Measurements from ENCODE around the gene ACTR10. TPM values are rescaled to one million over a fixed set of nuclear protein-coding genes. Genes with fewer than 3 reads are reported as not detected.

Gene ACTR10
- total and polyA plus RNA-seq, 9 of the 15 experiments (the other 6 are each of a cell fraction or from before 2014, with no cell fraction given) = 22.0 to 66.1 (median 34.1) TPM

DNA sequence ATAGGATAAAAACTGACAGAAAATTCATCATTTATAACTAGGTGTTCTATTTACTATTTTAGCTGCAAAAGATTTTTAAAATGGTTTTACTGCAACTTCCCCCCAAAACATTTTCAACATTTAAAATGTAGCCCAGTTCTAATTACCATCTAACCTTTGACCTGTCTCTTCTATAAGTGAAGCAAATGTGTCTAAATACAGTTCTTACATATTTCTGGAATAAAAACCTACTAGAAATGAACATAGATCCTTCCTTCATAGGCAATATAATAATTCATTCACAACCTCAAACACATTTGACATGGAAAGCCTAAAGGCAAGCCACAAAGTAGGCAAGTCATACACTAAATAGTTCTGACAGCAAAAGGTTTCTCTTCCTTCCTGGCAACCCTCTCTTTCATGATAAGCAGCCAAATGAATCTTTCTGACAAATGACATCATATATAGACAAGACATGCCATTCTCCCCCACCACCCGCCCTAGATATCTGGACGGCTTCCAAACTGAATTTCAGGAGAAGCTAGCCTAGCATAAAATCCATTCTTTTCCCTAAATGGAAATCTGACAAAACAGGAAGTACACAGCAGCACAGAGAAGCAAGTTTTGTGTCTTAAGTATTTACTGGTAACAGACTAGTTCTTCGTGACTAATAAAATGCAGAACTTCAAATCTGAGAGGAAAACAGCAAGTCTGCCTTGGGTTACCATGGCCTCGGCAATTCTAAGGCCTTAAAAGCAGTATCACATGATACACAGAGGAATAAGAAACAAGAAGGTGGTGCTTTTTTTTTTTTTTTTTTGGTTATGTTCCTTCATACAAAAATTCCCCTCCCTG, 81.2 kb downstream of the ACTR10 start (continued):
- TF ChIP-seq MTA1 (IDR thresholded peaks at IDR 0.05; ENCODE audit: borderline replicate concordance) = peak; percentile 25; the same call in 1 of the 2 replicates
- TF ChIP-seq HNRNPLL (IDR thresholded peaks at IDR 0.05; ENCODE audit: low read depth, low read length, poor library complexity, severe bottlenecking) = no peak
- no peak for TF ChIP-seq NR2C2 (CRISPR knock-in tag; IDR thresholded peaks at IDR 0.05)
- peak; percentile 75 for TF ChIP-seq NR2C2 (tag; IDR thresholded peaks at IDR 0.05)
- no peak for TF ChIP-seq POLR3G (IDR thresholded peaks at IDR 0.05; ENCODE audit: extremely low read depth, insufficient read length, insufficient replicate concordance)
- TF ChIP-seq HDAC1 (IDR thresholded peaks at IDR 0.05) = 0 out of 4 replicates have a peak, but pooled peaks of 1 of the 2 experiments have one; percentile 33
- TF ChIP-seq FOXK2 (conservative IDR thresholded peaks at IDR 0.05 in 1 of 2, IDR thresholded peaks at IDR 0.05 in 1 of 2; ENCODE audit: low read depth in 2 of 2) = peak in 1 of 2 experiments; percentile 18; a peak in 1 of 4 replicates
- TF ChIP-seq NEUROD1 (IDR thresholded peaks at IDR 0.05; ENCODE audit: borderline replicate concordance, low read depth, low read length, partially characterized antibody) = peak; percentile 21
- 0 out of 2 replicates have a peak, but pooled peaks have one; percentile 59 for TF ChIP-seq ZNF175 (CRISPR knock-in tag; IDR thresholded peaks at IDR 0.05; ENCODE audit: low read depth)
- TF ChIP-seq ZNF830 (CRISPR knock-in tag; IDR thresholded peaks at IDR 0.05) = no peak
- peak; percentile 36; the same call in 1 of the 2 replicates for TF ChIP-seq RFX1 (IDR thresholded peaks at IDR 0.05)
- TF ChIP-seq KDM5B (IDR thresholded peaks at IDR 0.05; ENCODE audit: insufficient replicate concordance, low read depth, low read length) = no peak
- TF ChIP-seq CREB1 (IDR thresholded peaks at IDR 0.05) = peak; percentile 63
- no peak for TF ChIP-seq CREB1 (CRISPR knock-in tag; IDR thresholded peaks at IDR 0.05)
- TF ChIP-seq, protein P1, sequence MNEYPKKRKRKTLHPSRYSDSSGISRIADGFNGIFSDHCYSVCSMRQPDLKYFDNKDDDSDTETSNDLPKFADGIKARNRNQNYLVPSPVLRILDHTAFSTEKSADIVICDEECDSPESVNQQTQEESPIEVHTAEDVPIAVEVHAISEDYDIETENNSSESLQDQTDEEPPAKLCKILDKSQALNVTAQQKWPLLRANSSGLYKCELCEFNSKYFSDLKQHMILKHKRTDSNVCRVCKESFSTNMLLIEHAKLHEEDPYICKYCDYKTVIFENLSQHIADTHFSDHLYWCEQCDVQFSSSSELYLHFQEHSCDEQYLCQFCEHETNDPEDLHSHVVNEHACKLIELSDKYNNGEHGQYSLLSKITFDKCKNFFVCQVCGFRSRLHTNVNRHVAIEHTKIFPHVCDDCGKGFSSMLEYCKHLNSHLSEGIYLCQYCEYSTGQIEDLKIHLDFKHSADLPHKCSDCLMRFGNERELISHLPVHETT (CRISPR knock-in tag; conservative IDR thresholded peaks at IDR 0.05 in 1 of 2, IDR thresholded peaks at IDR 0.05 in 1 of 2) = peak in 1 of 2 experiments; percentile 36; a peak in 1 of 4 replicates
- 0 out of 2 replicates have a peak, but pooled peaks have one; percentile 41 for TF ChIP-seq ZNF589 (CRISPR knock-in tag; IDR thresholded peaks at IDR 0.05; ENCODE audit: low read depth)
- peak in 1 of 2 experiments; percentile 54; a peak in 2 of 4 replicates for TF ChIP-seq TBL1XR1 (IDR thresholded peaks at IDR 0.05; ENCODE audit: low read length in 2 of 2)
- TF ChIP-seq SMARCA4 (IDR thresholded peaks at IDR 0.05) = peak; percentile 76
- no peak for TF ChIP-seq FUS (optimal IDR thresholded peaks at IDR 0.05; ENCODE audit: low read depth, low read length)
- peak; percentile 78 for TF ChIP-seq ARID1B (IDR thresholded peaks at IDR 0.05)
- TF ChIP-seq JUND (IDR thresholded peaks at IDR 0.05; ENCODE audit: borderline replicate concordance, low read depth, low read length) = peak; percentile 89
- peak; percentile 88; the same call in 2 of the 3 replicates for TF ChIP-seq JUND (tag; IDR thresholded peaks at IDR 0.05; ENCODE audit: borderline replicate concordance, low read depth, low read length)
- no peak for TF ChIP-seq SIX5 (IDR thresholded peaks at IDR 0.05; ENCODE audit: borderline replicate concordance in 1 of 2, insufficient read depth in 1 of 2, low read depth in 1 of 2, low read length in 2 of 2)
- peak; percentile 94 for TF ChIP-seq NFIC (IDR thresholded peaks at IDR 0.05)
- TF ChIP-seq TAF9B (IDR thresholded peaks at IDR 0.05; ENCODE audit: partially characterized antibody) = peak; percentile 42
- TF ChIP-seq SAFB2 (IDR thresholded peaks at IDR 0.05; ENCODE audit: borderline replicate concordance, low read depth, low read length, severe bottlenecking) = no peak
- TF ChIP-seq JUN (IDR thresholded peaks at IDR 0.05; ENCODE audit: borderline replicate concordance, low read depth, low read length) = 0 out of 2 replicates have a peak, but pooled peaks have one; percentile 57
- no peak for TF ChIP-seq JUN (CRISPR knock-in tag; IDR thresholded peaks at IDR 0.05; ENCODE audit: borderline replicate concordance)
